Natural killer cell (primary cell): ENCODE results near the gene GPC5. TPM values are rescaled to one million over a fixed set of nuclear protein-coding genes. Genes with fewer than 3 reads are reported as not detected.

Experiments
- ATAC-seq, 3 donors: fragments of 150-1000 bp in 2 of 3; fragments of 200-7000 bp in 1 of 3; cut with Tn5 transposase; 1 replicate in 1 of 3; 2 replicates in 2 of 3; pipeline ENCODE4 v1.10.0; 2021; ENCODE audit warnings: mild to moderate bottlenecking in 2 of 3, moderate library complexity in 2 of 3
- DNase-seq, 2 donors: peaks; one replicate each; pipeline versions ENCODE4 v3.0.0 to v3.0.0-alpha.2; 2013 to 2021; ENCODE audit warnings: mixed read lengths in 1 of 2
- H3K27ac ChIP-seq: one replicate; pipeline ENCODE4 v1.5.1; 2013; ENCODE audit warnings: mild to moderate bottlenecking, low read length
- H3K27me3 ChIP-seq: one replicate; pipeline ENCODE4 v1.6.1; 2013; ENCODE audit warnings: low read length; ENCODE audit not compliant: control insufficient read depth, insufficient read depth
- H3K36me3 ChIP-seq: one replicate; pipeline ENCODE4 v1.6.1; 2013; ENCODE audit warnings: low read length; ENCODE audit not compliant: control insufficient read depth, insufficient read depth
- H3K4me1 ChIP-seq: one replicate; pipeline ENCODE4 v1.6.1; 2013; ENCODE audit warnings: low read length; ENCODE audit not compliant: control insufficient read depth, insufficient read depth
- H3K4me3 ChIP-seq: one replicate; pipeline ENCODE4 v1.5.1; 2013; ENCODE audit warnings: low read length
- H3K9me3 ChIP-seq: one replicate; pipeline ENCODE4 v1.6.1; 2013; ENCODE audit warnings: low read length; ENCODE audit not compliant: control insufficient read depth, insufficient read depth
- H3K27ac Mint-ChIP-seq, 2 donors: one replicate each; pipeline ENCODE4 v1.8.0; 2022; ENCODE audit warnings: mild to moderate bottlenecking in 2 of 2, mixed read lengths in 2 of 2, moderate library complexity in 1 of 2
- H3K27me3 Mint-ChIP-seq, 2 donors: one replicate each; pipeline ENCODE4 v1.8.0; 2022; ENCODE audit warnings: low read depth in 2 of 2, mixed read lengths in 2 of 2
- H3K36me3 Mint-ChIP-seq: one replicate; pipeline ENCODE4 v1.8.0; 2022; ENCODE audit warnings: mixed read lengths
- H3K4me1 Mint-ChIP-seq, 2 donors: one replicate each; pipeline ENCODE4 v1.8.0; 2022; ENCODE audit warnings: mixed read lengths in 2 of 2
- H3K4me3 Mint-ChIP-seq: one replicate; pipeline ENCODE4 v1.8.0; 2022; ENCODE audit warnings: mild to moderate bottlenecking, moderate library complexity, mixed read lengths
- H3K9me3 Mint-ChIP-seq, 2 donors: one replicate each; pipeline ENCODE4 v1.8.0; 2022; ENCODE audit warnings: mixed read lengths in 2 of 2
- CTCF ChIP-seq: fragments of 200-600 bp; IDR thresholded peaks from one replicate; pipeline ENCODE4 v1.8.0; 2022; ENCODE audit warnings: antibody characterized with exemption
- WGBS: methylation state at CpG from one replicate; pipeline ENCODE4 v1.1.7; 2013; ENCODE audit warnings: missing lambda C conversion rate; ENCODE audit not compliant: insufficient coverage; 5-methylcytosine and 5-hydroxymethylcytosine counted together
- intact Hi-C: fragments of 100-400 bp; cut with micrococcal nuclease; formaldehyde crosslinking; loops from one replicate; pipeline ENCODE4 v1.14.2; 2022
- total RNA-seq, 4 donors: library from RNA; stranded (reverse); fragments of 120-200 nt in 1 of 4; gene quantifications; one replicate each; pipeline versions ENCODE4 v1.2.3 to v1.2.4, GENCODE V29; 2013 to 2022

The GPC5 gene
- total RNA-seq, 3 donors from 2014 or later (not counting 1 experiment from before 2014, with no cell fraction given), result not detected

DNA sequence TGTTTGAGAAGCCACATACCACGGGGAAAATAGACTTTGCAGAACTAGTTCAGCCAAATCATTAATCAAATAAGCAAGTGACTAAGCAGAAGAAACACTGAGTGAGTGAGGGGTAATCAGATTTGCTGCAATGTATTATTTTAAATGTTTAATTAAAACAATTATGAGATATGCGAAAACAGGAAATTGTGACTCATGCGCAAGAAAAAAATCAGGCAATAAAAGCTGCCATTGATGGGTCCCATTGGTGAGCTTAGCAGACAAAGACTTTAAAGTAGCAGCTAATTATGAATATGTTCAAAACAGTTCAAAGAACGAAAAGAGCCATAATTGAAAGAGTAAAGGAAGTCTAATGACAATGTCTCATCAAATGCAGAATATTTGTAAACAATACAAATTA lies 644.1 kb downstream of the GPC5 start:
- no peaks in the 10 kb centered on the region for H3K4me1 ChIP-seq

DNA sequence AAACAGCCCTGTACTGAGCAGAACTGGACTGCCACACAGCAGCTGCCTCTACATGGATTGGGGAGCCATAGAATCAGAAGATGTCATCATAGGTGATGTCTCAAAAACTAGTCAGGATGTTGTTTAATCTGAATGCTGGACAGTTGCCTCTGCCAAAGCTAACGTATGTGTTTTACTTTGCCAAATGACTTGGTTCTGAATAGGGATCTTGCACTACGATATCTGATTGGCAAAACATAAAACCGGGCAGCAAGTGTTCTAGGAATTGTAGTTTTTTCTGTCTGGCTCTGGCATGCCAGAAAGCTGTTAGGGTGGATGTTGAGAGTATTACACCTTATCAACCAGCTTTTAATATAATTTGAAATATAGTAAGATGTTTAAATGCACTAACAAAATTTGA lies 645.9 kb downstream of the GPC5 start:
- Histone ChIP-seq H3K4me1 (no peaks in the 10 kb centered on the region), H3K27ac (no peak overlapping the region), H3K9me3 (peaks cover 4% of the 10 kb centered on the region), H3K4me3 (no peak overlapping the region), H3K27me3 (no peaks in the 10 kb centered on the region), H3K36me3 (no peaks in the 10 kb centered on the region)
- Mint-ChIP-seq H3K27me3 (no peaks in the 10 kb centered on the region), H3K9me3 (peaks cover 8 to 19% of the 10 kb centered on the region in 2 donors), H3K4me3 (no peak overlapping the region), H3K27ac (no peak overlapping the region), H3K4me1 (no peaks in the 10 kb centered on the region), H3K36me3 (no peaks in the 10 kb centered on the region)
- 83% methylated on average over 3 of the region's 3 CpGs for WGBS
- no peak for TF ChIP-seq CTCF
- intact Hi-C loops, result no loop called here
- ATAC-seq (no peak), DNase-seq (no peak)

More for the DNA sequence above, 644.1 kb downstream of the GPC5 start:
- intact Hi-C loops, result no loop called here
- no peaks in the 10 kb centered on the region for H3K36me3 Mint-ChIP-seq
- ATAC-seq, result no peak
- no peak for DNase-seq
- Histone ChIP-seq H3K36me3 (no peaks in the 10 kb centered on the region), H3K9me3 (peaks cover 4% of the 10 kb centered on the region), H3K27ac (no peak overlapping the region), H3K4me3 (no peak overlapping the region), H3K27me3 (no peaks in the 10 kb centered on the region)
- 56% methylated on average over 4 of the region's 4 CpGs for WGBS
- no peak overlapping the region for H3K4me3 Mint-ChIP-seq
- no peaks in the 10 kb centered on the region for H3K27me3 Mint-ChIP-seq
- no peak for TF ChIP-seq CTCF
- H3K27ac Mint-ChIP-seq, result no peak overlapping the region
- no peaks in the 10 kb centered on the region for H3K4me1 Mint-ChIP-seq
- peaks cover 8 to 19% of the 10 kb centered on the region in 2 donors for H3K9me3 Mint-ChIP-seq

- Histone ChIP-seq H3K27ac (no peak overlapping the region), H3K27me3 (no peaks in the 10 kb centered on the region), H3K4me1 (no peaks in the 10 kb centered on the region), H3K4me3 (no peak overlapping the region), H3K9me3 (no peaks in the 10 kb centered on the region), H3K36me3 (no peaks in the 10 kb centered on the region)
- no peak for DNase-seq
- Mint-ChIP-seq H3K27ac (no peak overlapping the region), H3K4me1 (no peaks in the 10 kb centered on the region), H3K36me3 (no peaks in the 10 kb centered on the region), H3K4me3 (no peak overlapping the region), H3K27me3 (no peaks in the 10 kb centered on the region), H3K9me3 (peaks cover 7 to 20% of the 10 kb centered on the region in 2 donors)
- no peak for ATAC-seq
- TF ChIP-seq CTCF, result no peak
- intact Hi-C loops, result no loop called here
Observed at GRCh38 chr13:92054389-92054788, 656.0 kb downstream of the GPC5 start.

GRCh38 chr13:92074658-92075057 lies 676.2 kb downstream of the GPC5 start:
- Mint-ChIP-seq H3K27me3 (no peaks in the 10 kb centered on the region), H3K27ac (no peak overlapping the region), H3K4me1 (no peaks in the 10 kb centered on the region), H3K4me3 (no peak overlapping the region), H3K9me3 (peaks cover 0 to 7% of the 10 kb centered on the region in 2 donors), H3K36me3 (no peaks in the 10 kb centered on the region)
- intact Hi-C loops, result no loop called here
- no peak for TF ChIP-seq CTCF
- no peak overlapping the region for H3K4me3 ChIP-seq
- DNase-seq (no peak), ATAC-seq (no peak)
- H3K27ac ChIP-seq, result no peak overlapping the region
- no peaks in the 10 kb centered on the region for H3K9me3 ChIP-seq
- 73% methylated on average over 3 of the region's 4 CpGs for WGBS
- no peaks in the 10 kb centered on the region for H3K27me3 ChIP-seq
- H3K36me3 ChIP-seq, result no peaks in the 10 kb centered on the region
- H3K4me1 ChIP-seq, result no peaks in the 10 kb centered on the region
